ENCODE results near the gene SLC25A41.

- TF ChIP-seq, protein P1, sequence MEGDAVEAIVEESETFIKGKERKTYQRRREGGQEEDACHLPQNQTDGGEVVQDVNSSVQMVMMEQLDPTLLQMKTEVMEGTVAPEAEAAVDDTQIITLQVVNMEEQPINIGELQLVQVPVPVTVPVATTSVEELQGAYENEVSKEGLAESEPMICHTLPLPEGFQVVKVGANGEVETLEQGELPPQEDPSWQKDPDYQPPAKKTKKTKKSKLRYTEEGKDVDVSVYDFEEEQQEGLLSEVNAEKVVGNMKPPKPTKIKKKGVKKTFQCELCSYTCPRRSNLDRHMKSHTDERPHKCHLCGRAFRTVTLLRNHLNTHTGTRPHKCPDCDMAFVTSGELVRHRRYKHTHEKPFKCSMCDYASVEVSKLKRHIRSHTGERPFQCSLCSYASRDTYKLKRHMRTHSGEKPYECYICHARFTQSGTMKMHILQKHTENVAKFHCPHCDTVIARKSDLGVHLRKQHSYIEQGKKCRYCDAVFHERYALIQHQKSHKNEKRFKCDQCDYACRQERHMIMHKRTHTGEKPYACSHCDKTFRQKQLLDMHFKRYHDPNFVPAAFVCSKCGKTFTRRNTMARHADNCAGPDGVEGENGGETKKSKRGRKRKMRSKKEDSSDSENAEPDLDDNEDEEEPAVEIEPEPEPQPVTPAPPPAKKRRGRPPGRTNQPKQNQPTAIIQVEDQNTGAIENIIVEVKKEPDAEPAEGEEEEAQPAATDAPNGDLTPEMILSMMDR (IDR thresholded peaks at IDR 0.05): no peak
- TF ChIP-seq EZH2 (IDR thresholded peaks at IDR 0.05): no peak
Measured at GRCh38 chr19:6465006-6465405, 31.4 kb upstream of the SLC25A41 start.

All from neural progenitor cell (in vitro differentiated cells).